Sciatic nerve (tissue), 2 donors: ENCODE results near the gene GRIN2A. TPM values are rescaled to one million over a fixed set of nuclear protein-coding genes. Genes with fewer than 3 reads are reported as not detected.

Experiments used
- ATAC-seq: fragments of 200-7000 bp; cut with Tn5 transposase; one replicate; pipeline ENCODE4 v1.9.1; 2020; ENCODE audit warnings: mild to moderate bottlenecking, moderate library complexity
- DNase-seq: peaks from one replicate; pipeline ENCODE4 v3.0.0-alpha.2; 2020; ENCODE audit warnings: low spot score
- intact Hi-C: fragments of 100-400 bp; cut with DNase I; formaldehyde crosslinking; loops from one replicate; pipeline ENCODE4 v1.14.2; 2022
- total RNA-seq: library from RNA; stranded (reverse); fragmentation: NEBNext Ultra II Directional; extraction: Animal tissue kit (Norgen Biotek cat#: 25700); gene quantifications from one replicate; pipeline ENCODE4 v1.2.1, GENCODE V29; 2021
- donor health status: DM: no; HTN: no; CAD: no.
- donor health status: DM: no; HTN: no; CAD: no.

Gene GRIN2A
- total RNA-seq, 1 donor from 2014 or later = 0.89 TPM

DNA sequence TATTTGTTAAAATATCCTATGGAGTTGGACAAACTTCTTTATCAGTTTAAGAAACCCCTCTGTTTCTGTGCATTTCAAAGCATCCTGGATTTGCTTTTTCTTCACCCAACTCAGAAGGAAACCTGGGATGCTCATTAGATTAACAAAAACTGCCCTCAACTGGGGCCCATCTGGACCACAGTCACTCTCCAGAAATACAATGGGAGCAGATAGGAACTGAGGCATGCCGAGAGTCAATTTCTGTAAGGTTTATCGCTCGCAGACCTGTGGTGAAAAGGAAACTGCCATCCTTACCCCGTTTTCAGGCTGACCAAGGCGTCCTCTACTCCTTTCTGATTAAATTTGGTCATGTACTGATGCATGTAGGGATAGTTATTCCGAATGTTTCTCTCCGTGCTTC, 360.3 kb downstream of the GRIN2A start:
- intact Hi-C loops = no loop called here
- ATAC-seq = no peak
- DNase-seq = no peak

DNA sequence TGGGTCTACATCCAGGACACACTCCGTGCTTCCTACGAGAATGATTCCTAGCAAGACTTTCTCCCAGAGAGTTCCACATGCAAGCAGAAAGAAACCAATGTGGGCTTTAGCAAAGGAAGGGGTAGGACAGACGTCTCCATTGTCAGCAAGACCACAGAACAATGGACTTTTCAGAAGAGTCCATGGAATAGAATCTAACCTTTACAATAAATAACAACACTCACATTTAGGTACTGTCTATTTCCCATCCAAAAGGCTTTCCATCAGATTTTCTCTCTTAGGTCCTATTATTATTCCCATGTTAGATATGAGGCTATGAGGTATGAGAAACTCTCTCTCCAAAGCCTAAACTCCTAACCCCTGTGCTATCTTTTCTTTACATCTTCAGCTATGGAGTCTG, 360.9 kb downstream of the GRIN2A start:
- no peak for ATAC-seq
- DNase-seq = no peak
- intact Hi-C loops = no loop called here

DNA sequence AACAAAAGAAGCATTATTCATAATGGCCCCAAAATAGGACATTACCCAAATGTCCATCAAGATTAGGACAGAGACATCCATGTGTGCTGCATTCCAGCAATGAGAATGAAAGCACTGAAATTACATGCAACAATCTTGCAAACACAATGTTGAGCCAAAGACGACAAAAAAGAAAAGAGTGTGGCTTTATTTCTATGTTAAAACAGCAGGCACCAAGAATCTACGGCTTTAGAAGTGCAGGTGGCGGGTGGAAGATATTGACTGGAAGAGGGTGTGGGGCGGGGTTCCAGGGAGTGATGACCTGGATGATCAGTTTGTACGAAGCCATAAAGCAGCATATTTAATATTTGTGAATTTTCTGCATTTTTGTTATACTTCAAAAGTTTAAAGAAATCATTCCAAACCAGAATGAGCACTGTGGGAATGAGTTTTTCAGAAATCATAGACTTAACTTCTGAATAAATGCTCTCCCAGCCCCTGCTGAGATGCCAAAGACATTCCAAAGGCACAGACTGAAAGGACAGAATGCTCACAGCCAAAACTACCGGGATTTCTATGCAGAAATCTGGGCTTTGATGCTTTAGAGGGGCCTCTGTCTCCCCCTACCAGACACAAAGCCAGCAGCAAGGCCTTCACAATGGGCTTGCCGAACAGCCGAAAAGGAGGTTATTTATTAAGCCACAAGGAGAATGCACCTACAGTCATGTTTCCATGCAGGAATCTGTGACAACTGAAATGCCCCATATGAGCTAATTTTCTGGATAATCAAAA, 361.6 kb downstream of the GRIN2A start:
- DNase-seq = no peak
- intact Hi-C loops = no loop called here
- ATAC-seq = no peak

DNA sequence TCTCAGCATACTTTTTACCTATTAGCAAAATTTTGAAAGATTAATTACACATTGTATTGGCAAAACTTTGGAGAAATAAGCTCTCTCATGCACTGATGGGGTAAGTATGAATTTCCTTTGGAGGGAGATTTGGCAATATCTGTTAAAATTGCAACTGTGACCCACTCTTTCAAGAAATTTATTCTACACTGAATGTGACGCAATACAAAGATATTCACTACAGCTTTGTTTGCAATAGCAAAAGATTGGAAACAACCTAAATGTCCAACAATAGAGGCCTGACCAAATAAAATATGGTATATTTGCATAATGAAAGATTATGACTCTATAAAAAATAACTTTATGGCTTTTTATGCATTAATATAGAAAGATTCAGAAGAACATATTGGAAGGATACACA, 363.5 kb downstream of the GRIN2A start:
- intact Hi-C loops = no loop called here
- no peak for ATAC-seq
- DNase-seq = no peak

DNA sequence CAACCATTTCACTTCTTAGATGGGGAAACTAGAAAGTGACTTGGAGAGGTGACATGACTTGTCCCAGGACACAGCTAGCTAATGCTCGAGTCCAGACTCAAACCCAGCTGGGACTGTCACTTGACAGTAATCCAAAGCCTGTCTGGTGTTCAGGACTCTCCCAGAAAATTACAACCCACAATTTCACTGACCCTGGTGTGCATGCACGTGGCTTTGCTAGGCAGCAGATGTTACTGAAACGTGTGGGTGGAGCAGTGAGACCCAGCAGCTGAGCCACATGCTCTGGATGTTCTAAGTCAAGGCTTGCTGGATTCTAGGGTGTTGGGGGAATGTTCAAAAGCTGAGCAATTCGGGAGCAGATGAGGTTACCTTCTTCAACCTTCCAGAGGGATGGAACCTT, 364.6 kb downstream of the GRIN2A start:
- intact Hi-C loops = no loop called here
- no peak for DNase-seq
- ATAC-seq = no peak

DNA sequence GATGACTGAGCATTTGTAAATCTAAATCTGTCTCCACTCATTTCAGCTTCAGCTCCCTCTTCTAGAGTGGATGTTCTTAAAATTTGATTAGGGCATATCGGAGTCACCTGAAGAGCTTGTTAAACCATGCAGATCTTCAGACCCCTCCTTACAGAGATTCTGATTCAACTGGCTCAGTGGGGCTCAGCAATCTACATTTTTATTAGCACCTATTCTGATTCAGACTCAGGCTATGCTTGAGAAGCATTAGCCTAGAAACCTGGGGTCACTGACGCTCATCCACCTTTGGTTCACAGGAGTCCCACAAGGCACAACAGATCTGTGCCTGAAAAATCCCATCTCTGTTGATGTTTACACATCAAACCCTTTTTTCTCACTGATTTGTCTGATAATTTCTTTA, 365.6 kb downstream of the GRIN2A start:
- DNase-seq (no peak), ATAC-seq (no peak)
- intact Hi-C loops = no loop called here

DNA sequence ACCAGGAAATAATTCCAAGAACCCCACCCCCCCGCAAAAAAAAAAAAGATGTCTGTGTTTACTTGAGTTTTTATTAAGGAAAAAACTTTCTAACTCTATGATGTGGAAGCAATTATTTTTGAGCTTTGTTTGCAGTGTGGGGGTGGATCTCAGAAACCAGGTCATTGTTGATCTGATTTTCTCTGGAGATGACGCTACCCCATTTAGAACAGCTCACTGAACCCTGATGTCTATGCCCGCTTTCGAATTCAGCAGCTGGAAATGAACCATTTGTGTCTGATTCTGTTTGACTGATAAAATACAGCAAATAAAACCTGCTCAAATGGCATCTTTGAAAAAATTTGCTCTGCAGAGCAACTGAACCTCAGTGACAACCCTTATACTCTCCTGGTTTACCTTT, 368.6 kb downstream of the GRIN2A start:
- ATAC-seq (no peak), DNase-seq (no peak)
- intact Hi-C loops = no loop called here

DNA sequence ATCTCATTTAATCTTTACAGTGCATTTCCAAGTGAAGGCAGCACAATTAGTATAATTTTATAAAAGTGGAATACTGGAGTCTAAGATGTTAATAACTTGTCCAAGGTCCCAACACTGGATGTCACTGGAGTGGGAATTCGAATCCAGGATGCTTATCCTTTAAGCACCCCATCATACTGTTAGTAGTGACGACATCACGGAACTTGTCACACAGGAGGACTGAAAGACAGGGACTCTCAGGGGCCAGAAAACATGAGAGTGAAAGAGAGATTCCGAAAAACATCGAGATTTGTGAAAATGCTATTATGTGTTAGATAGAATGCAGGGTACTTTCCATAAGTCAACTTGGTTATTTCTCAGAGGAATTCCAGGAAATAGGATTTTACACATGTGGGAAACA, 374.0 kb downstream of the GRIN2A start:
- no peak for ATAC-seq
- intact Hi-C loops = no loop called here
- DNase-seq = no peak

DNA sequence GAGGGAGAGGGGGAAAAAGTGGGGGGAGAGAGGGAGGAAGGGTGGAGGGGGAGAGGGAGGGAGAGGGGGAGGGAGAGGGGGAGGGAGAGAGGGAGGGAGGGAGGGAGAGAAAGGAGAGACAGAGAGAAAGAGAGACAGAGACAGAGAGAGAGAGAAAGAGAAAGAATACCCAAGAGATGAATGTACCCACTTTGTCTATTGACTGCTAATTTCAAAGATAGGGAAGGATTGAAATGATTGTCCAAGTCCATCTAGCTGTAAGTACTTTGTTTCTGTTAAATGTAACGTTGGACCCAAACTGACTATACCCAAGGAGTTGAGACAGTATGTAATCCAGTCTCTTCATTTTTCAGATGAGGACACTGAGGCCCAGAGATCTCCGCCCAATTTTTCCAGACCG, 374.9 kb downstream of the GRIN2A start:
- ATAC-seq (no peak), DNase-seq (no peak)
- intact Hi-C loops = no loop called here

DNA sequence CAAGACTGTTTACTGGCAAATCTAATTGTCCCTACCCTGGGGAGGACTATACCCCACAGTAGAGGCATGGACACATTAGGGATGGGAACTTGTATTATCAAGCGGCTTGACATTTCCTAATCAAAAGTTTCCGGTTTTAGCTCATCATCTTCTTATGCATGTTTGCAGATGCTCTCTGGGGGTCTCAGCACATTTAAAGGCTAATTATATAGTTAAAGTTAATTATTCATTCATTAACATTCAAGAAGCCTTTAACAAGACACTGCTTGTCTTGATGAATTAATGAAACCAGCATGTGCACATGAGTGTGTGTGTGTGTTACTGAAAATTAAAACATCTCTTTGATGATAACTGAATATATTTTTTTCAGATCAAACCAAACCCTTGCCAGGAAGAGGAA, 377.1 kb downstream of the GRIN2A start:
- intact Hi-C loops = no loop called here
- no peak for DNase-seq
- ATAC-seq = no peak

DNA sequence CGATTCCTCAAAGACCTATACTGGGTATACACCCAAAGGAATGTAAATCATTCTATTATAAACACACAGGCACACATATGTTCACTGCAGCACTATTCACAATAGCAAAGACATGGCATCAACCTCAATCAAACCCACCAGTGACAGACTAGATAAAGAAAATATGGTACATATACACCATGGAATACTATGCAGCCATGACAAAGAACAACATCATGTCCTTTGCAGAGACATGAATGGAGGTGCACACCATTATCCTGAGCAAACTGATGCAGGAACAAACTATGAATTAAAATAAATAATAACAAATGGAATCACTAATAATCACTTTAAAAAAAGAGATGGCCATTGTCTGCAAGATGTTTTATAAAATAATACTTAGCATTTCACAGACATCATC, 380.1 kb downstream of the GRIN2A start:
- no peak for DNase-seq
- intact Hi-C loops = no loop called here
- ATAC-seq = no peak

DNA sequence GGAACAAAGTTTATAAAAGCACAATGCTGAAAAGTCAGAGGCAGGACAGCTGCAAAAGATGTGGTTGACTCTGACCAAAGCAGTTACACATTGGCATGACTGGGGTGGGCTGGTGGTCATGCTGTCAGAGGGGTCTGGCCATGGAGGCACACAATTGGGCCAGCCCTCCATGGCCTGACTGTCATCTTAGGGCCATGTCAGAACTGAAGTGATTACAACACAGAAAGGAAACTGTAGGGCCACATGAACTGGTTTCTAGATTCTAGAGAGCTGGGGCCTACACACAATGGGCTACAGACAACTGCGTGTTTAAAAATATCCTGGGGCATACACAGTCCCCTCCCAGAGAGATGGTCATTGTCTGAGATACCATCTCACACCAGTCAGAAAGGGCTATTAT, 380.6 kb downstream of the GRIN2A start:
- no peak for DNase-seq
- intact Hi-C loops = no loop called here
- no peak for ATAC-seq

DNA sequence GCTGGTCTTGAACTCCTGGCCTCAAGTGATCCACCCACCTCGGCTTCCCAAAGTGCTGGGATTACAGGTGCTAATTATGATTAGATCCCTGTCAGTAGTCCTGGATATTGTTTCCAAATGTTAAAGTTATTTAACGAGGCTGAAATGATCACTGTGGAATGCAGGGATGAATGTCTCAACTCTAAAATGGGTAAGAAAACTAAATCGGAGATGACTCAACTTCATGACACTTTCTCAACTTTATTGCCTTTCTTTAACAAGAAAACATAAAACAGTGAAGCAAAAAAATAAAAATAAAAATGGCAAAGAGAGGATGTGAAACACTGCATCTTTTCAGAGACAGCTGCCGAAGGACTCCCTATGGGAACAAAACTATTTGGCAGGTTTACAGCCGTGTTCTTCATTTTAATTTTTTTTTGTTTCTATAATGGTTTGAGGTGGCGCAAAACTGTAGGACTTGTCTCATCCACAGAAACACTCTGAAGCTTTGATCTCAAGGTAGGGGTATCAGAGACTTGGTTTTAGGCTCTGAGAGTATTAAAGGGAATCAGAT, 382.0 kb downstream of the GRIN2A start:
- intact Hi-C loops = no loop called here
- no peak for ATAC-seq
- DNase-seq = no peak

DNA sequence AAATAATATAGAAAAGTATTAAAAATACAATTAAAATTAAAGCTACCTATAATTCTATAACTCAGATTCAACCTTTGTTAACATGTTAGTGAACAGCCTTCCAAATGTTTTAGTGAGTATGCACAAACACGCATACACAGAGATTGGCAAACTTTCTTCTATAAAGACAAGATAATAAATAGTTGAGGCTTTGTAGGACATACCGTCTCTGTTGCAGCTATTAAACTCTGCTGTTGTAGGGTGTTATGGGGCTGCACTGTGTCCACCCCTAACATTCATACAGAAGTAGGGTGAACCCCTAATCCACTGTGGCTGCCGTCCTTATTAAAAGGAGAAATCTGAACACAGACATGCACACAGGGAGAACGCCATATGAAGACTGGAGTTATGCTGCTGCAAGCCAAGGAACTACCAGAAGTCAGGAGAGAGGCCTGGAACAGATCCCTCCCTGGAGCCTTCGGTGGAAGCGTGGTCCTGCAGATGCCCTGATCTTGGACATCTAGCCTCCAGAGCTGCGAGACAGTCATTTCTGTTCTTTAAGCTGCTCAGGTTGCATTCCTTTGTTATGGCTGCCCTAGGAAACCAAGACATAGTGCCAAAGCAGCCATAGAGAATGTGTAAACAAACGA, 383.2 kb downstream of the GRIN2A start:
- ATAC-seq (no peak), DNase-seq (no peak)
- intact Hi-C loops = no loop called here

DNA sequence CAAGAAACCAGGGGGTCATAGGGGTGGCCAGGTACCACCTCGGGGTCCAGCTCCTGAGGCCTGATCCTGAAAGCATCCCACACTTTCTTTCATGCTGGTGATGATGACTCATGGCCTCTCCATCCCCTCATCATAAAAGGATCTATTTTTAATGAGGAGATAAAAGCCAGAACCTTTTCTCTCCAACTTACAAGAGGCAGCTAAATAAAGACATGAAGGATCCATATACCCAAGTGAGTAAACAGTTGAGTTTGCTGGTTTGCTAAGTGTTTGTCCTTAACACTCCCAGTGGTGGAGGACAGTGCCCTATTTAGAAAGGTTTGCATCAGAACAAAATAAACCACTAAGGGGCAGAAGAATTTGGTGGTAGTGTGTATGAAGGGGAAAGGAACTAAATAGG, 383.8 kb downstream of the GRIN2A start:
- DNase-seq (no peak), ATAC-seq (no peak)
- intact Hi-C loops = no loop called here

DNA sequence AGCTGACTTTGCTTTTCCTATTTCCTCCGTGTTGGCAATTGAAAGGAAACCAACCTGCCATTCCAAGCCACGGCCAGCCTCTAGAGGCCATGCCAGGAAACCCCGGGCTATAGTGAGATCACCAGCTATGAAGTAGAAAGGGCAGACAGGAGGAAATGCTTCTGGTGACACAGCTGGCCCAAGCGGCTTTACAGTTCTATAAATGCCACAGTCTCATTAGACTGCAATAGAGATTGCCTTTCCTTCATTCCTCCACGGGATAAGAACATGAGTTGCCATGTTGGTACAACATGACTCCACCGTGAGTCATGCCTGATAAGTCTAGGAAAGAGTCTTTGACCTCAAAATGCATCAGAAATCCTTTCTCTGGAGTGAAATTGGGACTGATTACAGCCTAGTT, 384.9 kb downstream of the GRIN2A start:
- intact Hi-C loops = no loop called here
- DNase-seq (no peak), ATAC-seq (no peak)

DNA sequence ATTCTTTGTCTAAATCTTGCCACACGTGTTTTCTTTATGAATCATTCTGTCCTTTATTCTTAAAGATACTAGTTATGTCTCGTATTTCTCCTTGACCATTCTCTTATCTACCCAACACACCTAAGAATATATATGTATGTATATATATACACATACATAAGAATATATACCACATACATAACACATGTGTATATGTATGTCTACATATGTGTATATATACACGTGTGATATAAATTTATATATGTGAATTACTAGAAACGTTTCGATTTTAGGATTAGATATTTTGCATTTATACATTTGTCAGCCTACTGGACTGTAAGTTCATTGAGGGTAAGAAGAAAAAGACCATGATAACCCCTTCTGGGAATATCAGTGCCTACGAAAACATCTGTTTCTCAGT, 388.6 kb downstream of the GRIN2A start:
- intact Hi-C loops = no loop called here
- ATAC-seq = no peak
- DNase-seq = no peak

DNA sequence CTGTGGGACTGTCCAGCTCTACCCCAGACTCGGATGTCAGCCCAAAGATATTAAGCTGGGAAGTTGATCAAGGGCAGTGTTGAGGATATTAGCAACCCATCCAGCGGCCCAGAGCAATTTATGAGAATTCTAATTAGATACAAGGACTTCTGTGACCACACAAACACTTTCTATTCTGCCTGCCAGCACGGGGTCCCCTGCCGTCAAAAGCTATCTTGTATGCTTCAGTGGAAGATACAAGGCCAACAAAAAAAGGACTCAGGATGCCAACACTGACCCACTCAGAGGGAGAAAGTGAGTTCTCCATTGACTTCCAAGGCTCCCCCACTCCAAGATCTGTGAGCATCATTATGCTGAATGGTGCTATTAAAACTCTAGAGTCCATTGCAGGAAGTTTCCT, 390.7 kb downstream of the GRIN2A start:
- ATAC-seq = no peak
- no peak for DNase-seq
- intact Hi-C loops = no loop called here

DNA sequence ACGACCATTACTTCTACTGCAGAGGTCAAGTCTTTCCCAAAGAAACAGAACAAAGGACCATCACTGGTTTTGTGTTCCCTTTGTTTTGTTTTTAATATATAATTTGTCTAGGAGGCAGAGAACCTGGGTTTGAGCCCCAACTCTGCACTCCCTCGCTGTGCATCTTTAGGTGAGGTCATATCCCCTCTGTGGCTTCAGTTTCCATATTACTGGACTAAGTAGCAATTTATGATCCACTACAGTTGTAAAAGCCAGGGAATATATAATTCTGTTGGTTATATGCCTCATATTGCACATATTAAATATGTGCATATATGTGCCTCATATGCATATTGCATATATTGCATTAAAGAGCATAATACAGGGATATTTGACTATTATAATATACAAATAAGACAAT, 392.0 kb downstream of the GRIN2A start:
- no peak for DNase-seq
- no peak for ATAC-seq
- intact Hi-C loops = no loop called here

DNA sequence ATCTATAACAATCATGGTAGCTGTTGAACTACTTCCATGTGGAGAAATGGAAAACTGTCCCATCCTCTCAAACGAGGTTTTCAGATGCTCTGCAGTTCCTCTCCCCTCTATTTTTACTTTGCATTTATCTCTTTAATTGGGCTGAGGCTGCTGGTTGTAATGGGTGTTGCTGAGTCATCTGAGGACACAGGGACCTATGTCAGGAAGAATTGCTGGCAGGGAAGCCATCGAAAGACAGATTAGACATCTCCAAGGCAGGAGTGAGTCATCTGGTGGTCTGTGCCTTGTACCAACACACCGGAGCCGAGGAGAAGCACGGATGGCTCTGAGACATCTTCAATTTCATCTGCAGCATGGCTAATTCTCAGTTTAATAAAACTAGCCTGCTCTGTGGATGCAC, 394.5 kb downstream of the GRIN2A start:
- intact Hi-C loops = no loop called here
- DNase-seq (no peak), ATAC-seq (no peak)

DNA sequence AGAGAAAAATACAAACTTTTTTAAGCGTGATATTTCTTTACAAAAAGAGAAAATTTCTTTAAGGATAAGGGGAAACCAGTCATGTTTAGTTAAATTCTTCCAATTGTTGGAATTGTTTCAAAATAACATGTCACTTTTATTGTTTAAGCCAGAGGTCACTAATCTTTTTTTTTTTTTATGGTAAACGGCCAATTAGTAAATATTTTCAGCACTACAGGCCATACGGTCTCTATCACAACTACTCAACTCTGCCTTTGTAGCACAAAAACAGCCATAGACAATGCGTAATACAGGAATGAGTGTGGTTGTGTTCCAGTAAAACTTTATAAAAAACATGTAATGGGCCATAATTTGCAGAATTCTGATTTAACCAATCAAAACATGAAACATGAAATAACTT, 401.4 kb downstream of the GRIN2A start:
- intact Hi-C loops = no loop called here

More for the DNA sequence above, 401.4 kb downstream of the GRIN2A start:
- ATAC-seq (no peak), DNase-seq (no peak)
